PC-3 (cell line): Measurements from ENCODE around the gene STRN.
"Not testable (repeated sequence)": the region's sequence is repeated elsewhere in the genome, so short reads cannot be mapped to it uniquely, and the experiment has no call there.

Source experiments
- CTCF ChIP-seq: fragments of 300-600 bp; sonication (generic); conservative IDR thresholded peaks from 2 replicates; pipeline ENCODE4 v1.5.1; 2017; ENCODE audit warnings: antibody characterized with exemption, low read depth, mild to moderate bottlenecking, low read length
- EZH2 ChIP-seq: fragments of 300-600 bp; sonication (generic); IDR thresholded peaks from one replicate; pipeline ENCODE4 v1.6.1; 2017; ENCODE audit warnings: antibody characterized with exemption, mild to moderate bottlenecking, low read length; ENCODE audit not compliant: unreplicated experiment
- EZH2phosphoT487 ChIP-seq: fragments of 300-600 bp; sonication (generic); IDR thresholded peaks from 2 replicates; pipeline ENCODE4 v1.6.1; 2018; ENCODE audit warnings: mild to moderate bottlenecking, antibody characterized with exemption, low read length, borderline replicate concordance

DNA sequence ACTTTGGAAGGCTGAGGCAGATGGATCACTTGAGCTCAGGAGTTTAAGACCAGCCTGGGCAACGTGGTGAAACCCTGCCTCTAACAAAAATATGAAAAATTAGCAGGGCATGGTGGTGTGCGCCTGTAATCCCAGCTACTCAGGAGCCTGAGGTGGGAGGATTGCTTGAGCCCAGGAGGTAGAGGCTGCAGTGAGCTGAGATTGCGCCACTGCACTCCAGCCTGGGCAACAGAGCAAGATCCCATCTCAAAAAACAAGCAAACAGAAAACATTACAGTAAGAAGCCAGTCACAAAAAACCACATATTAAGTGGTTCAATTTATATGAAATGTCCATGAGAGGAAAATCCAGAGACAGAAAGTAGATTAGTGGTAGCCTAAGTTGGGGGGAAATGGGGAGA, 12.7 kb upstream of the STRN start:
- TF ChIP-seq CTCF, EZH2, EZH2phosphoT487: not testable (repeated sequence)
